Bronchial epithelial cell (primary cell): ENCODE measurements around the gene TINAGL1. TPM values are rescaled to one million over a fixed set of nuclear protein-coding genes. Genes with fewer than 3 reads are reported as not detected.

Source experiments
- DNase-seq: peaks from one replicate; pipeline ENCODE4 v3.0.0-alpha.2; 2010; ENCODE audit warnings: low read depth
- FAIRE-seq: peaks from 2 replicates; lab custom pipeline; 2011; peaks lifted over from hg19 to GRCh38; lab: Jason Lieb, UNC
- H3K27me3 ChIP-seq: 2 replicates; pipeline ENCODE4 v1.5.1; 2011; ENCODE audit warnings: low read length; ENCODE audit not compliant: control insufficient read depth, insufficient read depth
- H3K36me3 ChIP-seq: 2 replicates; pipeline ENCODE4 v1.5.1; 2011; ENCODE audit warnings: low read length; ENCODE audit not compliant: control insufficient read depth, insufficient read depth
- H3K4me3 ChIP-seq: 2 replicates; pipeline ENCODE4 v1.5.1; 2011; ENCODE audit warnings: mild to moderate bottlenecking, low read depth, low read length, control low read depth
- total RNA-seq: library from RNA; depleted of rRNA; stranded (reverse); fragments of >200 nt; gene quantifications from 2 replicates; pipeline ENCODE4 v1.2.1, GENCODE V29; 2014
- TF ChIP-seq, protein P1 (sequence below): IDR thresholded peaks from 2 replicates; pipeline ENCODE4 v1.5.1; 2011; ENCODE audit warnings: mild to moderate bottlenecking, moderate library complexity, low read length, control low read depth, inconsistent platforms; ENCODE audit not compliant: insufficient read depth, severe bottlenecking

TINAGL1 gene
- total RNA-seq, 1 donor from 2014 or later = 154 TPM

- Histone ChIP-seq H3K27me3 (no peaks in the 10 kb centered on the region), H3K36me3 (no peaks in the 10 kb centered on the region), H3K4me3 (no peak overlapping the region)
- TF ChIP-seq, protein P1, sequence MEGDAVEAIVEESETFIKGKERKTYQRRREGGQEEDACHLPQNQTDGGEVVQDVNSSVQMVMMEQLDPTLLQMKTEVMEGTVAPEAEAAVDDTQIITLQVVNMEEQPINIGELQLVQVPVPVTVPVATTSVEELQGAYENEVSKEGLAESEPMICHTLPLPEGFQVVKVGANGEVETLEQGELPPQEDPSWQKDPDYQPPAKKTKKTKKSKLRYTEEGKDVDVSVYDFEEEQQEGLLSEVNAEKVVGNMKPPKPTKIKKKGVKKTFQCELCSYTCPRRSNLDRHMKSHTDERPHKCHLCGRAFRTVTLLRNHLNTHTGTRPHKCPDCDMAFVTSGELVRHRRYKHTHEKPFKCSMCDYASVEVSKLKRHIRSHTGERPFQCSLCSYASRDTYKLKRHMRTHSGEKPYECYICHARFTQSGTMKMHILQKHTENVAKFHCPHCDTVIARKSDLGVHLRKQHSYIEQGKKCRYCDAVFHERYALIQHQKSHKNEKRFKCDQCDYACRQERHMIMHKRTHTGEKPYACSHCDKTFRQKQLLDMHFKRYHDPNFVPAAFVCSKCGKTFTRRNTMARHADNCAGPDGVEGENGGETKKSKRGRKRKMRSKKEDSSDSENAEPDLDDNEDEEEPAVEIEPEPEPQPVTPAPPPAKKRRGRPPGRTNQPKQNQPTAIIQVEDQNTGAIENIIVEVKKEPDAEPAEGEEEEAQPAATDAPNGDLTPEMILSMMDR = no peak
- DNase-seq = no peak
- FAIRE-seq = no peak
Measured at GRCh38 chr1:31569596-31570173, 6.6 kb upstream of the TINAGL1 start.

DNA sequence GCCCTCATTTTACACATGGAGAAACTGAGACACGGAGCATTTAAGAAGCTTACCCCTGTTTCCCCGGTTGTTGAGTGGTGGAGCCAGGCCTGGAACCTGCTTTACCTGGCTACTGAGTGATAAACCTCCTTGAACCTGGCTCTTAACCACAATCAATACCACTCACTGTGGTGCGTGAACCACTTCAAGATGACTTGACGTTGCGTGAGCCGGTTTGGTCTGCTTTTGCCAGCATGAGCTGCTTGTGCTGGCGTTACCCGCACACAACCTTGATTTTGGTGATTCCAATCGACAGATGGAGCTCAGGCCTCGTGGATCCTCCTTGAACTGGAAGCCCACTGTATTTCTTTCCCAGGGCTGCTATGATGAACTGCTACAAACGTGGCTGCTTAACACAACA is 6.1 kb upstream of the TINAGL1 start:
- H3K36me3 ChIP-seq = no peaks in the 10 kb centered on the region
- H3K4me3 ChIP-seq = no peak overlapping the region
- DNase-seq (no peak), FAIRE-seq (no peak)
- no peaks in the 10 kb centered on the region for H3K27me3 ChIP-seq
- TF ChIP-seq, protein P1 = no peak

DNA sequence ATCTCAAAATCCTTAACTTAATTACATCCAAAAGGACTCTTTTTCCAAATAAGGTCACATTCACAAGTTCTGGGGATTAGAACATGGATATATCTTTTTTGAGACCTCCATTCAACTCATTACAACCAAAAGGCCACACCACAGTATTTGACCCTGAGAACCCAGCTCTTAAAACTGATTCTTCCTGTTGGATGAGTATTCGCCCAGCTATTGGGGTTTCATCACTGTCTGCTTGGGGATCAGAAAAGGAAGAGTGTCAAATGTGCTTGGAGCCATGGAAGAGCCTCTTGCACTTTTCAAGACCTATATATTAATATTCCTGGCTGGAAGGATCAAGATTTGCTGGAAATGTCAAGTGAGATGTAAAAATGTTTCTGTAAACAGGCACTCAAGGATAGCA is 5.4 kb upstream of the TINAGL1 start:
- FAIRE-seq = no peak
- H3K4me3 ChIP-seq = no peak overlapping the region
- no peaks in the 10 kb centered on the region for H3K36me3 ChIP-seq
- H3K27me3 ChIP-seq = no peaks in the 10 kb centered on the region
- TF ChIP-seq, protein P1 = no peak
- peak; percentile 58 for DNase-seq

GRCh38 chr1:31571340-31572295 is 4.7 kb upstream of the TINAGL1 start:
- FAIRE-seq (no peak), DNase-seq (no peak)
- Histone ChIP-seq H3K36me3 (no peaks in the 10 kb centered on the region), H3K27me3 (no peaks in the 10 kb centered on the region), H3K4me3 (no peak overlapping the region)
- TF ChIP-seq, protein P1 = no peak

DNA sequence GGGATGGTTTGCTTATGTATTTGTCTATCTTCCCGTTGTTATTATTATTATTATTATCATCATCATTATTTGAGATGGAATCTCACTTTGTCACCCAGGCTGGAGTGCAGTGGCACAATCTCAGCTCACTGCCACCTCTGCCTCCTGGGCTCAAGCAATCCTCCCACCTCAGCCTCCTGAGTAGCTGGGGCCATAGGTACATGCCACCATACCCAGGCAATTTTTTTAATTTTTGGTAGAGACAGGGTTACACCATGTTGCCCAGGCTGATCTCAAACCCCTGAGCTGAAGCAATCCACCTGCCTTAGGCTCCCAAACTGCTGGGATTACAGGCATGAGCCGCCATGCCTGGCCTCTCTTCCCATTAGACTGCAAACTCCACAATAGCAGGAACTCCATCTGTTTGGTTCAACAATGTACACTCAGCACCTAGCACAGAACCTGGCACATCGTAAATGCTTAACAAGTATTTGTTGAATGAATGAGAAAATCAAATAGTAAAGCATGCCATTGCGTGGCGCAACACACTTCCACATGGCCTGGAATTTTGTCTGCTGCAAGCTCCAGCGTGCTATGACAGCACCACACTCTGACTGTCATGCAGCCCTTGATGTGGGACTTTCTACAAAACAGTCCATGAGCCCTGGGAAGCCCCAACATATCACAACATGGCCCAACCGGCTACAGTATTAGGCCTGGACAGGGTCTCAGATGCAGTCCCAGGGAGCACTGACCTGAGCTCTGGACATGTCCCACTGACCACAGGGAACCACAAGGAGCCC is 3.8 kb upstream of the TINAGL1 start:
- Histone ChIP-seq H3K27me3 (no peaks in the 10 kb centered on the region), H3K4me3 (no peak overlapping the region), H3K36me3 (no peaks in the 10 kb centered on the region)
- DNase-seq = peak; percentile 95
- TF ChIP-seq, protein P1 = no peak
- FAIRE-seq = peak; percentile 99
